HG02885 (cell line): Measurements from ENCODE around the gene UCHL3.
A peak's percentile ranks its signal among the peaks of the same experiment; 100 is the strongest.

Experiments
- ATAC-seq: cut with Tn5 transposase; IDR thresholded peaks from one replicate; pipeline ENCODE4 v1.9.1; 2021; ENCODE audit warnings: mild to moderate bottlenecking; ENCODE audit not compliant: unreplicated experiment, poor library complexity

UCHL3 gene

DNA sequence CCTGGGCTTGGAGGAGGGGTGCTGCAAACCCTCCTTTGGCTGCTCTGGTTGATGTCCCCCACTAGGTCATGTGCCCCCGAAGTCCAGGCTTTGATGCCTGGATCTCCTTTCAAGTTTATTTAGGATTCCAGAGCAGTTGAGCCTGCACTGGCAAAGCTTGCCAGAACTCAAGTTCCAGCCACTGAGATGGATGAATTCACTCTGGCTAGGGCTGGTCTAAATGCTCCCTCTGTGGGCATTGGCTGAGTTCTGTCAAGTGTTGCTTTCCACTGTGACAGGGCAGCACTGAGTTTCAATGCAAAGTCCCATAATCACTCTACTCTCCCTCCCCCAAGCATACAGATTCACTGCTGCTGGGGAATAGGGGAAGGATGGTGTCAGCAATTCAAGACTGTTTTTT lies 68.7 kb downstream of the UCHL3 start:
- ATAC-seq: no peak

DNA sequence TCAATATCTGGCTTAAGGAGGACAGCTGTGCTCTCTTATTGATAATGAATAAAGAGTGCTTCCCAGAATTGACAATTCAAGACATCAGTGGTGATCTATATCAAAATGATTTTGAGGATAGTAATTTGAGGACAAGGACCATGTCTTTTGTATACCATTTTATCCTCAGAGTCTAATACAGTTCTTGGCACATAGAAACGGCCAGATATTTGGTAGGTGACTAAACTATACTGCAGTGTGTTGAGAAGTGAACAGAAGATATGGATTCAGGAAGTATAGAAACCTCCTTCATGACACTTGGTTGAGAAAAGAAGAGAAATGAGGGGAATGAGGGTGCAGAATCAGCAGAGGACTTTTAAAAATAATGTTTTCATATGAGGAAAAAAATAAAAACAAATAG lies 70.4 kb downstream of the UCHL3 start:
- no peak for ATAC-seq

DNA sequence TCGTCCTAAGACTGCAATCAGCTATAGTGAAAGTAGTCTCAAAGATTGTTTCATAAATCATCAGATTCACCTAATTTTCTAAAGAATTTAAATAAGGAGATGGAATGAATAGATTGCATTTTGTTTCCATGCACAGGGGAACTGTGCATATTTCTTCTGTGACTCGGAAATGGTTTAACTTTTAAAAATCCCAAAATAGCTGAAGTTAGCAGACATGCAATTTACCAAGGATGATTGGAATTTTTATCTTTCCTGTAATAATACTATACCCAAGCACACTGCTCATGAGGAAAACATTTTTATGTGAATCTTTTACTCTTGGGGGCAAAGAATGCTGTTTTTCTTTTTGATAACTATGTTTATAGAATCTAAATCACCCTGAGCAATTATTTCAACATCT lies 71.6 kb downstream of the UCHL3 start:
- ATAC-seq: no peak

DNA sequence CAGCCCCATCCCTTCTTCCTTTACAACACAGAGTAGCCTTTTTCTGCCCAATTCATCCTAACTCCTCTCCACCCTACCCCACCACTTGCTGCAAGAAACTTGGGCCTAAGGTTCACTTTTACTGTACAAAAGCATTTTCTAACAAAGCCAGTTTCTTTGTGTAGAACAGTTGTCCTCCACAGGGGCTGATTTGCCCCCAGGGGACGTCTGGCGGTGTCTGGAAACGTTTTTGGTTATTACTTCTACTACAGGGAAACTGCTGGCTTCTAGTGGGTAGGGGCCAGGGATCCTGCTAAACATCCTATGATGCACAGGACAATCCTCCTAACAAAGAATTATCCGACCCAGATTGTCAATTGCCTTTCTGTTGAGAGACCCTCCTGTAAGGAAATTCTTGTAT lies 79.2 kb downstream of the UCHL3 start:
- ATAC-seq: no peak

DNA sequence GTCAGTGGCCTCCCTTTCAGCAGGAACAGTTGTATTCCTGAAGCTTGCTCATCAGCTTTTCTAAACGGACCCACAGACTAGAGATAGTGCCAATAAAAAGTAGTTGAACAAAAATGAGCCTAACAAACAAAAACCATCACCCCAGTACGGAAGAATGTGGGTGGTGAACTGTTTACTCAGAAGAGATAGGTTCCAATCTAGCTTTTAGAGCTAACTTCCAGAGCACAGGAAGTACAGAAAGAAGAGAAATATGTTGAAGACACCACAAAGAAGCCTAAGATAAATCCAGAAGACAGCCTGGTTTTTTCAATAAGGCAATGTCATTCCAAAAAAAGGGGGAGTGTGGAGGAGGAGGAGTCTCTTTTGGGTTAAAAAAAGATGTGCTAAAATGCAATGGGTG lies 83.7 kb downstream of the UCHL3 start:
- no peak for ATAC-seq

DNA sequence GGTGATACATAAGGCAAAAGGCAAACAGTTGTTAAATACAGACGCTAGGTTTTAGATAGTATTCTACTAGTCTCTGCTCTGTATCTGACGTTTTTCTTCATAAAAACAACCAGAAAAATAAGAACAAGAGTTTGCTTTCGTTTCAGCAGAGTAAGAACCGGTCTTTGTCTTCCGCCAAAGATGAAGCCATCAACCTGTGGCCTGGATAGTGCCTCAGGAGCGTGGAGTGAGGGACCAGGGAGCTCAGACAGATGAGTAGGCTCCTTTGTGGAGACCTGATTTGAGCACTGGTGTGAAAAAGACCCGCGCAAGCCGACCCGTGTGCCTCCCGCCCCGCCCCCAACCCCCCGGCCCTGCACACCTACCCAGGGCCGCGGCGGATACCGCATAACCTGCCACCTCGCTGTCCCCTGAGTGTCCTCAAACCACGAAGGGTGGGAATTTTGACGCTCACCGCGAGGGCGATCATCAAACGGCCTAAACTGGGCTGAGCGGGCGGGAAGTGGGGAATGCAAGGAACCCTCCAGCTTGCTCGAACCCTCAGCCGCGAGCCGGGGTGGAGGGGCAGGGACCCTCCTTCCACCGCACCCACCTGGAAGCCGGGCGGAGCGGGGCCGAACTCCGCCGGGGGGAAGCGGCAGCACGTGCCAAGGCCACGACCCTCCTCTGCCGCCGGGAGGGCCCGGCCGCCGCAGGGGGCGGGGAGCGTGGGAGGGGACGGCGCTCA lies 85.7 kb downstream of the UCHL3 start:
- no peak for ATAC-seq

DNA sequence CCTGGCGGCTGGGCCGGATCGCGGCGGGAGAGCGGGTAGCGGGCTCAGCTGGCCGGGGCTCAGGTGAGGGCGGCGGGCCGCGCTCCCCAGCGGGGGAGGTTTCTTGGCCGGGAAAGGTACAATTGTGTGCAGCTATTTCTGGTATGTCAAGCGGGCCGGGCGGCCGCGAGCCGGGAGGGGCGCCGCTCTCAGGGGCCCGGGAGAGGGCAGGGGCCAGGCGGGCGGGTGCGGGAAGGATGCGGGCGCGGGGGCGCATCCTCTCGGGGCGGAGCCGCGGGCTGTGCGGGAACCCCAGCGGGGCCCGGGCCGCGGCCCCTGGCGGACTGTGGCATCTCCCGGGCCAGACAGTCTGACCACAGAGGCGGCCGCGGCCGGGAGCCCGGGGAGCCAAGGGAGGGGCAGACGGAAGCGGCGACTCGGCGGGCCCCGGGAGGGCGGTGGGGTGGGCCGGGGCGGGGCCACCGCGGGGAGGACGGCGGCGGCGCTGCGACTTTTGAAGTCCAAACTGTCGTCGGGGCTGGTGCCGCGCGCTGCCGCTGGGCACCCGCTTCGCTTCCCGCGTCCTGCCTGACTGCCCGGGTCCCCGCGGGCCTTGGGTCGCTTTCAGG lies 86.3 kb downstream of the UCHL3 start, which contains the start of gene LMO7:
LMO7 (plus strand) TSS at position 503 of the 608 bp plus-strand sequence. CDS start 328 bp downstream, outside the sequence.
- peak; percentile 65 for ATAC-seq

DNA sequence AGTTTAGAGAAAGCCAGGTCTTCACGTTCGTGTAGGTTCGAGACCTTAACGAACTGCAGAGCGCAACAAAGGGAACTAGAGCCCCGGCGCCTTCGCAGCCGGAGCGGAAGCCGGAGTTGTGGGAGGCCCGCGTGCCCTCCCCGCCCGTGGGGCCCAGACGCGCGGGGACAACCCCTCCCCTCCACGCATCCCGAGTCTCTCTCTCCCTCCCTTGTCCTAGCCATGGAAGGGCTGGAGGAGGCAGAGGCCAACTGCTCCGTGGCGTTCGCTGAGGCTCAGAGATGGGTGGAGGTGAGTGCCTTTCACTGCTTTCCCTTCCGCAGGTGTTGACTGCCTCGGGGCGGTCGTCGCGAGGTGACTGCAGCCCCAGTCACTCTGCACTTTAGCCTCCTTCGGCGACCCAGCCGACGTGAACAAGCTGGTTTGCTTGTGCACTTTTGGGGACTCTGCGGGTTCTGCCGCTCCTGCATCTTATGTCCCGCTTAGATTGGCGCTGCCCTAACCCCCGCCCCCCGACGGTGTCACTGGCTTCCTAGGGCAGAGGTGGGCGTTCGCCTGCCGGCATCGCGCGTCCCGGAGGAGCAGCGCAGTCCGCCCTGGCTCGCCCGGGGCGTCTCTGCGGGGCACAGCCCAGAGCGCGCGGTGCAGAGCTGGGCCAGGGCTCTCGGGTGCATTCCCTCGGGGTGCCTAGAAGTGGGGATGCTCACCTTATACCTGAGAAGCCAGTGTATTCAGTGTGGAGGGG lies 87.0 kb downstream of the UCHL3 start:
- peak; percentile 49 for ATAC-seq

DNA sequence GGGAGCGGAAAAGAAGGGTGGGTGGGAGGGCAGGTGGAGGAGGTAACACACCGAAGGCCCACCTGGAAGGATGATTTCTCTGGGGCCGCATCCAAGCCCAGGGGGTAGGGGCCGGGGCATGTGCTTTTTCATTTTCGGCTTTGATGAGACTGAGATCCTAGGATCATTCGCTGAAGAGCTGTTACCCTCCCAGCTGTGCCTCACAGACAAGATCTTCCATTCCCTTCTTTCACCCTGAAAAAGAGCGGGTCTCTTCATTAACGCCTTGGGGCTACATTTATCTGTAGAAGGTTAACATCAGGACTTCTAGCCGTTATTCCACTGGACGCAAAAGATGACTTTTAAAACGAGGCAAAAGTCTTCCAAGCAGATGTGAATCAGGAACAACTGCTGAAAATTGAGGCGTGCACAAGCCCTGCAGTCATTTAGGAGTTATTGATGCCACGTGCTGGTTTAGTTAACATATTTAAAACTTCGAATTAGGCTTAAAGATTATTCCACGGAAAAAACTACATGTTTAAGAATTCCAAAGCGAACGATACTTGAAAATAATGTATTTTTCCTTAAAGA lies 87.7 kb downstream of the UCHL3 start:
- ATAC-seq: no peak

DNA sequence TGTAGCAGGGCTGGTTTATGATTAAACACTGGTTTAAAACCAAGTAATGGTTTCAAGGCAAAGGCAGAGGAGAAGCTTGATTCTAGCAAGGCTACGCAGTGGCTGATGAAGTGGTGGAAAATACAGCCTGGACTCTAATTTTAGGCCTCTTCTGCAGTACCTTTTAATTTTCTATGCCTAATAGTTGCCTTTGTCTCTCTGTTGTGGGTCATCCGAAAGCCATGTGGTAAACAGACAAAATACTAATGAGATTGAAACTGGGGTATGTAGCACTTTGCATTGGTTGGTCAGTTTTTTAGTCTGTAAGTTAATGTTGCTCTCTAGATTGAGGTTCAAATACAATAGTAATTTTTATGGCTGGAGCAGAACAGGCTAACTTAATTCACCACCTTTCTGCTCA lies 89.9 kb downstream of the UCHL3 start:
- no peak for ATAC-seq

DNA sequence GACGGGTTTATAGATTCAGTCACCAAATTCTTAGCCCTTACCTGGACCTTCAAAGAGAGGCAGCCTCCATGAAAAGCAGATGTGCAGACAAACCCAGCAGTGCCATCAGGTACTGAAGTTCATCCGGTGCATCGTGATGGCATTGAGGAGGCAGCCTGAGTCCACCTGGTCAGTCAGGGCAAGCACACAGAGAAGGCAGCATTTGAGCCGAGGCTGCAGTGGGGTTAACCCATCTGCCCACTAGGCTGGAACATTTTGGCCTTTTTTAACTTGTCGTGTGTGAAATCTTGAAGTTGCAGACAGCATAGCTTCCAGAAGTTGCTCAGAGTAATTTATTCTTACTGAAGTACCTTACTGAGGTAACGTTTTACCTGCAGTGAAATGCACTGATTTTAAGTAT lies 91.4 kb downstream of the UCHL3 start:
- ATAC-seq: no peak

DNA sequence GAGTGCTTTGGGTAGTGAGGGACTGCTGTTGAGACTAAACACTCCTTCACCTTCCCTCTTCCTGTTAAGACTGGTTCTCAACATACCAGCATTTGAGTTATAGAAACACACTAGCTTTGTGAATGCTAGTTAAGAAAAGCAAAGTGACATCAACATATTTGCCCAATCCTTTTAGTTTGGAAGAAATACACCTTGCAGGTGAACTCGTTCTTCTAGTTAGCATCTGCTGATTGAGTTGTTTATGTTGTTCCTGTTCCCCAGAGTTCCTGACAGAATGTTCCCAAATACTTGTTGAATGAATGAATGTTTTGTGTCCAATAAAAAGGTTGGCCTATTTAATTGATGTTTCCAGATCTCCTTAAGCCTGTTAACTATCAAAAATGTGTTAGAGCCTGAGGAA lies 93.6 kb downstream of the UCHL3 start:
- ATAC-seq: no peak

DNA sequence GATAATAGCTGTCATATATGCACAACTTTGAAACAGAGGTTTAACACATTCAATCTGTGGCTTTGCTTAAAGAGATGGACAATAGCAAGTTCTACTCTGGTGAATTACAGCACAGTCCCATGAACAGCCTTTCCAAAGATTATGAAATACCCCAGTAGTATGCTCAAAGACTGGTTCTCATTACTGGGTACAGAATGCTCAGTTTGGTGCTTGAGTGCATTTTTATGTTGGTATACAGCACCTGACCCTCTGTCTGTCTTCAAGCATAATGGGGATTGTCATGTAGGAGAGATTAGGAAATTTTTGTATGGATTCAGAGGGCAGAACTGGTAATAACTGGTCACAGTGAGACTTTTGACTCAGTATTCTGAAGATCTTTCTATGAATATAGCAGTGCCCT lies 94.1 kb downstream of the UCHL3 start:
- ATAC-seq: no peak

DNA sequence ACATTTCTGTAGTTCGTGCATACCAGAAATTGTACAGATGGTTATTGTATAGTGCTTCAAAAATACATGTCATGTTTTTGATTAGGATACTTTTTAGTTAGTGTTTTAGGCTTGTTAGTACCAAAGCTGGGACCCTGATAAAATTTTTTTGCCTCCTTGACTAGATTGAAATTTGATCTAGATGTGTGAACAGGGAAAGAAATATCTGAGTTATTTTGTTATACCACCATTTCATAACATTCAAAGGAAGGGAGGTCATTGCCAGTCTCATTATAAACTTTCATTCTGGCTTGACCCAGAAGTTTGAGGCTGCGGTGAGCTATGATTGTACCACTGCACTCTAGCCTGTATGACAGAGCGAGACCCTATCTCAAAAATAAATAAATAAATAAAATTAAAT lies 95.5 kb downstream of the UCHL3 start:
- ATAC-seq: no peak

DNA sequence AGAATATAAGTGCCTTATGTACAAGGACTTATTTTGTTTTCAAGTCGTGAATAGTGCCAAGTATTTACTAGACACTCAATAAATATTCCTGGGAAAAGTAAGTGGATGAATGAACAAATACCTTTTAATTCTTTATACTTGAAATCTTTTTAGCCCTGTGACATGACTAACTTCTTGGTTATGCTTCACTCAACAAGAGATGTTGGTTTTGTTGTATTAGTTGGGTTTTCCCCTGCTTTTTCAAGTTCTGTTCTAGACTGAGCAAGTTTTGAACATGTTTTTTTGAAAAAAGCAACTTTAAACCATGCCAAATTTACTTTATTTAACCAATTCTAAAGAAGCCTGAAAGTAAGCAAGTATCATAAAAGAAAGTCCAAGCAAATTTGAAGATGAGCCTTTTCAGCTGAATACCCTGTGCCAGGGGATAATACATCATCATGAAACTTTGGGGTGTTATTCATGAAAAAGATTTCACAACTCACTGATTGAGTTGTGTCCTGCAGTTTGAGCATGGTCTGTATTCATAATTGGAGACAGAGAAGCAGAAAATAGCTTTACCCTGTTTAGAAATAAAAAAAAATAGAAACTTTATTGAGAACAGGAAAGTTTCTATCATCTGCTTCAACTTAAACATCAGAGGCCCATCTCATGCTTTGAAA lies 97.7 kb downstream of the UCHL3 start:
- peak; percentile 85 for ATAC-seq

DNA sequence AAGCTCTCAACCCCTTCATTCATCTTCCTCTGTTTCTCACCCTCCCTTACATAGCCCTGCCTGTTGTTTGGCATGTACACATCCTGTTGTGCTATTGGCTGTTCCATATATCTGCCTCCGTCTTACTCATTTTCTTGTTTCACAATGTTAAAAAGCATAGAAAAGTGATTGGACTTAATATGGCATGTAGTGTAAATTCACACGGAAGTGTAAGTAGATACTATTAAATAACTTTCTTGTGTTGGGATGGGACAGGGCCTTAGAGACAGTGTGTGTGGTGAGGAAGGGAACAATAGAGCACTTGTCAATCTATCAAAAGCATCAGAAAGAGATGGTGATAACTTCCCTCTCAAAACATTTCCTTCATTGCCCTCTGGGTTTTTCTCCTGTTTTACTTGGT lies 98.9 kb downstream of the UCHL3 start:
- no peak for ATAC-seq

DNA sequence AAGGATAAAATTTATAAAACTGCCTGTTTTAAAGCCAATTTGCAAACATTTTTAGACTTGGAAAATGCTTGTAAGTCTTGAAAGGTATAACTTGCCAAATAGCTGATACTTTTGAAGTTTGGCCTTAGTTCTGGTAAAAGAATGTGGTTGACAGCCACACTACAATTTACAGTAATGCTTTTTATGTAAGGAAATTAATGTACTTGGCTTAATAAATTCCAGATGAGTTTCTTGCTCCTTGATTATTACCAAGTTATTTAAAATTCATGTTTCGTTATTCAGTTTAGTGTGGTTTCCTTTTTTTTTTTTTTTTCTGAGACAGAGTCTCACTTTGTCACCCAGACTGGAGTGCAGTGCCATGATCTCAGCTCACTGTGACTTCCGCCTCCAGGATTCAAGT lies 101.4 kb downstream of the UCHL3 start:
- no peak for ATAC-seq

DNA sequence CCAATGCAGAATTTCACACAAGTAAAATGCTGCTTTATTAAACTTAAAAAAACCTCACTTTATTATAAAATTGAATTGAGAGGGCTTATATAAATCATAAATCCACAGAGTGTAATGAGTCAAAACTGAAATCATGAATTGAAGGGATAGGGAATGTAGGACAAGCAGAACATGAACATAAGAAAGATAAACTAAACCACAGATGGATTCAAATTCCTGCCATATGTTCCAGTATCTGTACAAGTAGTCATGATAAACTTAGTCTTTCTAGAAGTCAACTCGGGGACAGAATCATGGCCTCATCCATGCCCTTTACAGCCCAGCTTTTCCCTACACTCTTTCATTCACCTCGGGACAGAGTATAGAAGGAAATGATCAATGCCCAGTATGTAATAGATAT lies 103.1 kb downstream of the UCHL3 start:
- no peak for ATAC-seq
